Sigmoid colon (tissue), 7 donors: ENCODE results near the gene SETD3. TPM values are rescaled to one million over a fixed set of nuclear protein-coding genes. Genes with fewer than 3 reads are reported as not detected.
A peak's percentile ranks its signal among the peaks of the same experiment; 100 is the strongest.

ENCODE experiments used
- DNase-seq: peaks from one replicate; pipeline ENCODE4 v3.0.0-alpha.2; 2019
- H3K27ac ChIP-seq, 4 donors: fragments of 200-600 bp; sonication (generic); one replicate each; pipeline ENCODE4 v1.5.1; 2016 to 2019; ENCODE audit warnings: mild to moderate bottlenecking in 1 of 4
- H3K27me3 ChIP-seq, 3 donors: fragments of 200-600 bp; sonication (generic); one replicate each; pipeline ENCODE4 v1.5.1; 2019; ENCODE audit warnings: mild to moderate bottlenecking in 1 of 3
- H3K36me3 ChIP-seq, 4 donors: fragments of 200-600 bp; sonication (generic); one replicate each; pipeline ENCODE4 v1.5.1; 2016 to 2019
- H3K4me1 ChIP-seq, 4 donors: fragments of 200-600 bp; sonication (generic); one replicate each; pipeline ENCODE4 v1.5.1; 2017 to 2019
- H3K4me3 ChIP-seq, 4 donors: fragments of 200-600 bp; sonication (generic); one replicate each; pipeline ENCODE4 v1.5.1; 2017 to 2019; ENCODE audit warnings: mild to moderate bottlenecking in 2 of 4, moderate library complexity in 1 of 4
- H3K9me3 ChIP-seq, 4 donors: fragments of 200-600 bp in 3 of 4; sonication (generic) in 3 of 4; one replicate each; pipeline versions ENCODE4 v1.5.1 to v1.6.1; 2013 to 2019
- EP300 ChIP-seq, 4 donors: sonication (generic); formaldehyde crosslinking; IDR thresholded peaks; one replicate each; pipeline ENCODE4 v1.6.1; 2017; ENCODE audit warnings: antibody characterized with exemption in 4 of 4
- POLR2A ChIP-seq, 2 donors: fragments of 450-650 bp; IDR thresholded peaks; one replicate each; pipeline ENCODE4 v1.6.1; 2016; ENCODE audit warnings: antibody characterized with exemption in 2 of 2, mild to moderate bottlenecking in 2 of 2, moderate library complexity in 2 of 2
- POLR2AphosphoS5 ChIP-seq, 4 donors: sonication (generic); formaldehyde crosslinking; IDR thresholded peaks; one replicate each; pipeline ENCODE4 v1.6.1; 2017; ENCODE audit warnings: antibody characterized with exemption in 4 of 4
- WGBS, 2 donors: extraction: QIAGEN DNeasy Blood & Tissue Kit; methylation state at CpG; one replicate each; pipeline ENCODE4 v1.1.7; 2013; 5-methylcytosine and 5-hydroxymethylcytosine counted together
- intact Hi-C: fragments of 100-400 bp; cut with DNase I; formaldehyde crosslinking; loops from one replicate; pipeline ENCODE4 v1.15.1; 2023
- polyA plus RNA-seq, 3 donors: library from polyadenylated mRNA; stranded (reverse); fragments of 200-250 nt; gene quantifications; one replicate each; pipeline ENCODE4 v1.2.3, GENCODE V29; 2013
- total RNA-seq, 4 donors: library from RNA; depleted of rRNA; stranded (reverse); fragments of >200 nt; gene quantifications; one replicate each; pipeline ENCODE4 v1.1.0, GENCODE V29; 2016
- TF ChIP-seq, protein P1 (sequence below), 4 experiments: fragments of 450-650 bp in 3 of 4; fragments of 200-600 bp in 1 of 4; IDR thresholded peaks; one replicate each; pipeline ENCODE4 v1.5.1; 2016 to 2019; ENCODE audit warnings: antibody characterized with exemption in 4 of 4, mild to moderate bottlenecking in 3 of 4, moderate library complexity in 2 of 4
- donor health status: healthy with polysubstance abuse.
- donor health status: Bipolar disorder and iron deficiency.
- donor health status: healthy.

The SETD3 gene
- total and polyA plus RNA-seq, 7 donors: 34.6 to 164 (median 130) TPM

DNA sequence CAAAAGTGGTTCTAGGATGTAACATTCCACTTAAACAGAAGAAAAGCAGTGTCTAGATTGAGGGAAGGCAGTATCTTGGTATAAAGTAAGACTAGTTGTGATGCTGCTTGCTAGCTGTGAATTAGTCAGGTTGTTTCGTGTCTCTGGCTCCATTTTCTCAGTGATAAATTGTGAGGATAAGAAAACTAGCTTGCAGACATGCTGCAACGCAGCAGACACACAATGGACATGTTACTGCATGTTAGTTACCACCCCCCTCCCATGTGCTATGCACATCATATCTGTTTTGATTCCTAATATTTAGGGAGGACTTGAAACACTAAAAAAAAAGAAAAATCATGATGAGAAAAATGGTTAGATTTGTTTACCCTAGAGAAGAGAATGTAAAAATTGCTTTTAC, 3.4 kb upstream of the SETD3 start:
- WGBS, 2 donors: 58 to 74% methylated on average over 2 of the region's 2 CpGs
- Histone ChIP-seq H3K27ac (no peak overlapping the region), H3K9me3 (no peaks in the 10 kb centered on the region), H3K36me3 (no peaks in the 10 kb centered on the region), H3K4me1 (peaks cover 0 to 39% (median 32%) of the 10 kb centered on the region in 4 donors), H3K27me3 (no peaks in the 10 kb centered on the region), H3K4me3 (no peak overlapping the region)
- DNase-seq: no peak
- intact Hi-C loops: no loop called here
- TF ChIP-seq POLR2AphosphoS5 (IDR thresholded peaks at IDR 0.05) (no peak), EP300 (IDR thresholded peaks at IDR 0.05) (no peak), POLR2A (IDR thresholded peaks at IDR 0.05) (no peak)
- TF ChIP-seq, protein P1, sequence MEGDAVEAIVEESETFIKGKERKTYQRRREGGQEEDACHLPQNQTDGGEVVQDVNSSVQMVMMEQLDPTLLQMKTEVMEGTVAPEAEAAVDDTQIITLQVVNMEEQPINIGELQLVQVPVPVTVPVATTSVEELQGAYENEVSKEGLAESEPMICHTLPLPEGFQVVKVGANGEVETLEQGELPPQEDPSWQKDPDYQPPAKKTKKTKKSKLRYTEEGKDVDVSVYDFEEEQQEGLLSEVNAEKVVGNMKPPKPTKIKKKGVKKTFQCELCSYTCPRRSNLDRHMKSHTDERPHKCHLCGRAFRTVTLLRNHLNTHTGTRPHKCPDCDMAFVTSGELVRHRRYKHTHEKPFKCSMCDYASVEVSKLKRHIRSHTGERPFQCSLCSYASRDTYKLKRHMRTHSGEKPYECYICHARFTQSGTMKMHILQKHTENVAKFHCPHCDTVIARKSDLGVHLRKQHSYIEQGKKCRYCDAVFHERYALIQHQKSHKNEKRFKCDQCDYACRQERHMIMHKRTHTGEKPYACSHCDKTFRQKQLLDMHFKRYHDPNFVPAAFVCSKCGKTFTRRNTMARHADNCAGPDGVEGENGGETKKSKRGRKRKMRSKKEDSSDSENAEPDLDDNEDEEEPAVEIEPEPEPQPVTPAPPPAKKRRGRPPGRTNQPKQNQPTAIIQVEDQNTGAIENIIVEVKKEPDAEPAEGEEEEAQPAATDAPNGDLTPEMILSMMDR (IDR thresholded peaks at IDR 0.05): no peak

DNA sequence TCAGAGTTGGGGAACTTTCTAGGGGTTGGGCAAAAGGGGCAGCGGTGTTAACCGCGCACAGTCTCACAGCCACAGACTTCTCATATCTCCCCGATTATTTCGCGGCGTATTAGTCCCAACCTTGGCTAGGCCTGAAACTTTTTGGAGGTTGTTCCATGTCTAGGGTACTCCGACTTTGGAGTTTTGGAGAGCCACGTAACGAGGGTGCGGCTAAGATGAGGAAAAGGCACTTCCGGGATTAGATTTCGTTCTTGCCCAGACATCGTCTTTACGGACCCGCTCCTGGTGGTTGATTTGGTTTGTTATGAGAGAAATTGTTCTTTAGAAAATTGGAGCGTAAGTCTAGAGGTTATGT, 1.1 kb upstream of the SETD3 start:
- peak overlapping the region; percentile 69 to 98 (median 85) for H3K4me3 ChIP-seq
- intact Hi-C loops: no loop called here
- H3K27me3 ChIP-seq: no peaks in the 10 kb centered on the region
- no peaks in the 10 kb centered on the region for H3K36me3 ChIP-seq
- peaks cover 0 to 47% (median 38%) of the 10 kb centered on the region in 4 donors for H3K4me1 ChIP-seq
- H3K27ac ChIP-seq: peak overlapping the region; percentile 94 to 99 (median 98)
- TF ChIP-seq EP300 (IDR thresholded peaks at IDR 0.05) (no peak), POLR2AphosphoS5 (IDR thresholded peaks at IDR 0.05) (no peak), POLR2A (IDR thresholded peaks at IDR 0.05) (no peak)
- TF ChIP-seq, protein P1 (IDR thresholded peaks at IDR 0.05): no peak
- no peak for DNase-seq
- H3K9me3 ChIP-seq: no peaks in the 10 kb centered on the region
- WGBS, 2 donors: 0 to 1% methylated on average over 17 of the region's 17 CpGs

DNA sequence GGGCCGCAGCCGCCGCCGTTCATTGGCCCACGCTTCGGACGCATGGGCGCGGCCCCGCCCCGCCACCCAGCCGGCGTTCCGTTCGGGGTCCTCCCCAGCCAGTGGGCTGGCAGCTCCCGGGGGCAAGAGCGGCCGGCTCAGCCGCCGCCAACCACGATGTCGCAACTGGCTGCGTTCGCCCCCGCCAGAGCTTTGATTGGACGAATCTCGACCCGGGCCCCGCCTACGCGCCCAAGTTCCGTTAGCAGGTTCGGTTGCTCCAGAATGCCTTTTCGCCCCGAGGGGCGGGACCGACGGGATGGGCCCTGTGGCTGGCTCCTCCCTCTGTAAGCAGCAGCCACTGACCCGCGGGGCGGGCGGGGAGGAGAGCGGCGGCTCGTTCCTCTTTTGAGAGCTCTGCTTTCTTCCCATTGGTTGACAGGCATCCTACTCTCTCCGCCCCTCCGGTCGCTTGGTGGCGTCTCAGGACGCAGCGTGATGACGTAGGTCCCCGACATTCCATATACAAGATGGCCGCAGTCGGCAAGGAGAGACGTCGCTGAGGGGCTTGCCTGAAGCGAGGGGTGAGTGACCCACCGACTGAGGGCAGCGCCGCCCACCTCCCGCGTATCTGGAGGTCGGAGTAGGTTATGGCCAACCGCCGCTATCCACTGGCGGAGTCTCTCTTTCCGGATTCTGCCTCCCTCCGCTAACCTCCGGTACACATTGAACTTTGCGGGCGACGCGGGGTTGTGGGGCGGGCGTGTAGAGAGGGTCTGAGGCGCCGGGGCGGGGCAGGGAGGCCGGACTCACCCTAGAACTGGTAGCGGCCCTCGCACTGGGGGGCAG, 472 bp upstream of the SETD3 start, which contains the start of gene CCNK:
CCNK (plus strand) TSS at position 493 of the 828 bp plus-strand sequence. CDS start 11,269 bp downstream, outside the sequence.
- Histone ChIP-seq H3K9me3 (no peaks in the 10 kb centered on the region), H3K4me1 (peaks cover 0 to 45% (median 38%) of the 10 kb centered on the region in 4 donors), H3K27ac (peak within 1 kb of the TSS; percentile 94 to 99 (median 98)), H3K27me3 (no peaks in the 10 kb centered on the region), H3K4me3 (peak within 1 kb of the TSS; percentile 69 to 98 (median 85)), H3K36me3 (no peaks in the 10 kb centered on the region)
- TF ChIP-seq, protein P1 (IDR thresholded peaks at IDR 0.05): no peak
- TF ChIP-seq POLR2AphosphoS5 (IDR thresholded peaks at IDR 0.05) (peak; percentile 99 to 100 (median 99)), POLR2A (IDR thresholded peaks at IDR 0.05) (peak; percentile 96 to 98), EP300 (IDR thresholded peaks at IDR 0.05) (peak in 1 of 4 donors; percentile 39)
- peak; percentile 100 for DNase-seq
- intact Hi-C loops: no loop called here
- 0 to 1% methylated on average over 82 of the region's 82 CpGs for WGBS, 2 donors

DNA sequence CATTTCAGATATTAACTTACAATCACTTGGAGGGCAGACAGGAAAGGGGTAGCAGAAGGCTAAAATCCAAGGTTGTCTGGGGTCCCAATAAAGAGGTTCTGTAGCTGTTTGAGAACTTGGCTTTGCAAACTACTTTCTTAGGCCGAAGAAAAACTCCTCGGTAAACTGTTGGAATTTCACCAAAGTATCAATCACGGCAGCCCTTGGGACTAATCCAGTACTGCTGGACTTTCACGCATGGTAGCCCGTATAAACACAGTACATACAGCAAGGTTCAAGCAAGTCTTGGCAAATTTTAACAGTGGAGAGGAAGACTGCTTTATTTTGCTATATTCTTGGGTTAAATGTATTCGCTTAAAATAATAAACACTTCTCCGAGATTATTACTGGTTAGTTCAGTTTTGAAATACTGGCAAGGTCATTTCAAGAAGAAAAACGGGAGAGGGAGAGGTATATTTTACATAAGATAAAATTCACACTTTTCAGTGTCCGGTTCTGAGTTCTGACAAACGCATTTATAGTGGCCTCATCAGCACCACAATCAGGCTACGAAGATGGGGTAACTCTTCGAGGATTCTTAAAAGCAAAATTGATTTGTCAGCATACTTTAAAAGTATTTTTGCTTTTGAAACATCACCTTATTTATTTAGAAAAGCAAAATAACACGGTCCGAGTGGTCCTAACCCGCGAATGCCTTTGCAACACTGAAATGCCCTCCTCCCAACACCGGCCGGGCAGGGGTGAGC, 1.3 kb downstream of the SETD3 start:
- Histone ChIP-seq H3K27me3 (no peaks in the 10 kb centered on the region), H3K4me1 (peaks cover 0 to 56% (median 50%) of the 10 kb centered on the region in 4 donors), H3K9me3 (no peaks in the 10 kb centered on the region), H3K36me3 (no peaks in the 10 kb centered on the region), H3K27ac (peak overlapping the region; percentile 94 to 99 (median 98)), H3K4me3 (peak overlapping the region; percentile 60 to 97 (median 71))
- intact Hi-C loops: no loop called here
- whole genome bisulfite sequencing, 2 donors: 4 to 20% methylated on average over 18 of the region's 18 CpGs
- no peak for DNase-seq
- no peak for TF ChIP-seq POLR2AphosphoS5 (IDR thresholded peaks at IDR 0.05)
- TF ChIP-seq, protein P1 (IDR thresholded peaks at IDR 0.05): no peak
- no peak for TF ChIP-seq POLR2A (IDR thresholded peaks at IDR 0.05)
- no peak for TF ChIP-seq EP300 (IDR thresholded peaks at IDR 0.05)
